DND-41 (cell line): ENCODE measurements around the gene SLC5A4.

Experiments
- EZH2 ChIP-seq: IDR thresholded peaks from 3 replicates; pipeline ENCODE4 v1.6.1; 2012; ENCODE audit warnings: borderline replicate concordance, low read depth, mild to moderate bottlenecking, moderate library complexity, low read length, inconsistent platforms; ENCODE audit not compliant: severe bottlenecking
- TF ChIP-seq, protein P1 (sequence below): IDR thresholded peaks from 2 replicates; pipeline ENCODE4 v1.5.1; 2012; ENCODE audit warnings: borderline replicate concordance, low read length, moderate library complexity, mild to moderate bottlenecking; ENCODE audit not compliant: poor library complexity, severe bottlenecking; ENCODE audit errors: extremely low read depth

DNA sequence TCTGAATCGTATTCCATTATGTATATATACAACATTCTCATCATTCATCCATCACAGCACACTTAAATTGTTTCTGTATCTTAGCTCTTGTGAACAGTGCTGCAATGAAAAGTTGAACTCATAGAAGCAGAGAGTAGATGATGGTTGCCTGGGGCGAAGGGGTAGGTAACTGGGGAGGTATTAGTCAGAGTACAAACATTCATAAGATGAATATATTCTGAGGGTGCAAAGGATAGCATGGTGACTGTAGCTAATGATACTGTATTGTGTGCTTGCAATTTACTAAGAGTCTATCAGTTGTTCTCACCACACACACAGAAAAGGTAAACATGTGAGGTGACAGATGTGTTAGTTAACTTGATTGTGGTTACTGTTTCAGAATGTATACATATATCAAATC lies 37.7 kb downstream of the SLC5A4 start:
- TF ChIP-seq, protein P1, sequence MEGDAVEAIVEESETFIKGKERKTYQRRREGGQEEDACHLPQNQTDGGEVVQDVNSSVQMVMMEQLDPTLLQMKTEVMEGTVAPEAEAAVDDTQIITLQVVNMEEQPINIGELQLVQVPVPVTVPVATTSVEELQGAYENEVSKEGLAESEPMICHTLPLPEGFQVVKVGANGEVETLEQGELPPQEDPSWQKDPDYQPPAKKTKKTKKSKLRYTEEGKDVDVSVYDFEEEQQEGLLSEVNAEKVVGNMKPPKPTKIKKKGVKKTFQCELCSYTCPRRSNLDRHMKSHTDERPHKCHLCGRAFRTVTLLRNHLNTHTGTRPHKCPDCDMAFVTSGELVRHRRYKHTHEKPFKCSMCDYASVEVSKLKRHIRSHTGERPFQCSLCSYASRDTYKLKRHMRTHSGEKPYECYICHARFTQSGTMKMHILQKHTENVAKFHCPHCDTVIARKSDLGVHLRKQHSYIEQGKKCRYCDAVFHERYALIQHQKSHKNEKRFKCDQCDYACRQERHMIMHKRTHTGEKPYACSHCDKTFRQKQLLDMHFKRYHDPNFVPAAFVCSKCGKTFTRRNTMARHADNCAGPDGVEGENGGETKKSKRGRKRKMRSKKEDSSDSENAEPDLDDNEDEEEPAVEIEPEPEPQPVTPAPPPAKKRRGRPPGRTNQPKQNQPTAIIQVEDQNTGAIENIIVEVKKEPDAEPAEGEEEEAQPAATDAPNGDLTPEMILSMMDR, result no peak
- no peak for TF ChIP-seq EZH2
